Progenitor cell of endocrine pancreas (in vitro differentiated cells): ENCODE measurements around the gene RAC3. TPM values are rescaled to one million over a fixed set of nuclear protein-coding genes. Genes with fewer than 3 reads are reported as not detected.

ENCODE experiments used
- DNase-seq: peaks from one replicate; pipeline ENCODE4 v3.0.0; 2021; ENCODE audit warnings: low spot score; ENCODE audit not compliant: unreplicated experiment
- H3K27ac Mint-ChIP-seq: 2 replicates; pipeline ENCODE4 v1.8.0; 2021; ENCODE audit warnings: mild to moderate bottlenecking, moderate library complexity, mixed read lengths
- H3K27me3 Mint-ChIP-seq: 2 replicates; pipeline ENCODE4 v1.8.0; 2021; ENCODE audit warnings: mixed read lengths
- H3K36me3 Mint-ChIP-seq: 2 replicates; pipeline ENCODE4 v1.8.0; 2022; ENCODE audit warnings: mixed read lengths; ENCODE audit not compliant: insufficient read depth
- H3K4me1 Mint-ChIP-seq: 2 replicates; pipeline ENCODE4 v1.8.0; 2021; ENCODE audit warnings: low read depth, mixed read lengths
- H3K4me3 Mint-ChIP-seq: 2 replicates; pipeline ENCODE4 v1.8.0; 2021; ENCODE audit warnings: low read depth, mild to moderate bottlenecking, moderate library complexity, mixed read lengths
- H3K9me3 Mint-ChIP-seq: 2 replicates; pipeline ENCODE4 v1.8.0; 2021; ENCODE audit warnings: low read depth, mixed read lengths
- CTCF ChIP-seq: fragments of 200-600 bp; sonication (generic); IDR thresholded peaks from one replicate; pipeline ENCODE4 v1.5.0; 2021; ENCODE audit warnings: antibody characterized with exemption, mild to moderate bottlenecking; ENCODE audit not compliant: unreplicated experiment
- total RNA-seq: library from RNA; stranded (reverse); gene quantifications from 2 replicates; pipeline ENCODE4 v1.2.1, GENCODE V29; 2021

Gene RAC3
- total RNA-seq, 1 donor from 2014 or later: 25.2 TPM

GRCh38 chr17:82021107-82021899 is 10.2 kb upstream of the RAC3 start:
- H3K27me3 Mint-ChIP-seq: no peaks in the 10 kb centered on the region
- H3K4me1 Mint-ChIP-seq: peaks cover 11% of the 10 kb centered on the region
- peak; percentile 55 for TF ChIP-seq CTCF
- H3K4me3 Mint-ChIP-seq: peak overlapping the region; percentile 79
- peaks cover 4% of the 10 kb centered on the region for H3K36me3 Mint-ChIP-seq
- no peaks in the 10 kb centered on the region for H3K9me3 Mint-ChIP-seq
- H3K27ac Mint-ChIP-seq: peak overlapping the region; percentile 45
- no peak for DNase-seq

- H3K27ac Mint-ChIP-seq: no peak overlapping the region
- H3K36me3 Mint-ChIP-seq: peaks cover 4% of the 10 kb centered on the region
- no peak for TF ChIP-seq CTCF
These were observed 9.6 kb upstream of the RAC3 start for GRCh38 chr17:82021900-82022309.

GRCh38 chr17:82022310-82022980 is 9.0 kb upstream of the RAC3 start, which contains the start of gene CENPX:
TSS of gene CENPX (minus strand) at chr17:82022878. CDS start at chr17:82022861, 17 bp downstream.
- no peaks in the 10 kb centered on the region for H3K27me3 Mint-ChIP-seq
- peaks cover 6% of the 10 kb centered on the region for H3K36me3 Mint-ChIP-seq
- DNase-seq: peak; percentile 47
- peaks cover 11% of the 10 kb centered on the region for H3K4me1 Mint-ChIP-seq
- TF ChIP-seq CTCF: no peak
- peak within 1 kb of the TSS; percentile 79 for H3K4me3 Mint-ChIP-seq
- H3K27ac Mint-ChIP-seq: peak within 1 kb of the TSS; percentile 67
- H3K9me3 Mint-ChIP-seq: no peaks in the 10 kb centered on the region

More at GRCh38 chr17:82021900-82022309, 9.6 kb upstream of the RAC3 start:
- Mint-ChIP-seq H3K4me3 (peak overlapping the region; percentile 79), H3K9me3 (no peaks in the 10 kb centered on the region), H3K27me3 (no peaks in the 10 kb centered on the region), H3K4me1 (peaks cover 11% of the 10 kb centered on the region)
- DNase-seq: no peak

- DNase-seq: peak; percentile 100
- no peak for TF ChIP-seq CTCF
- peak within 1 kb of the TSS; percentile 79 for H3K4me3 Mint-ChIP-seq
- H3K27me3 Mint-ChIP-seq: no peaks in the 10 kb centered on the region
- H3K27ac Mint-ChIP-seq: peak within 1 kb of the TSS; percentile 67
- H3K4me1 Mint-ChIP-seq: peaks cover 11% of the 10 kb centered on the region
- H3K36me3 Mint-ChIP-seq: peaks cover 8% of the 10 kb centered on the region
- no peaks in the 10 kb centered on the region for H3K9me3 Mint-ChIP-seq
These were observed 8.5 kb upstream of the RAC3 start, which contains the start of gene LRRC45 for GRCh38 chr17:82022981-82023446. TSS of gene LRRC45 (plus strand) at chr17:82023305. CDS start at chr17:82023644, 339 bp downstream.

GRCh38 chr17:82023447-82024241 is 7.8 kb upstream of the RAC3 start:
- Mint-ChIP-seq H3K27ac (peak overlapping the region; percentile 67), H3K27me3 (no peaks in the 10 kb centered on the region), H3K4me3 (peak overlapping the region; percentile 71), H3K9me3 (no peaks in the 10 kb centered on the region), H3K4me1 (peaks cover 11% of the 10 kb centered on the region), H3K36me3 (peaks cover 6% of the 10 kb centered on the region)
- no peak for DNase-seq
- no peak for TF ChIP-seq CTCF
